Daoy (cell line): ENCODE measurements around the gene OR1E1. TPM values are rescaled to one million over a fixed set of nuclear protein-coding genes. Genes with fewer than 3 reads are reported as not detected.

ENCODE experiments used
- total RNA-seq: library from RNA; depleted of rRNA; stranded (reverse); fragments of >200 nt; shearing (Covaris generic); gene quantifications from 2 replicates; pipeline ENCODE4 v1.2.3, GENCODE V29; 2014; rRNA removed

OR1E1 gene
- total RNA-seq, 1 experiment from 2014 or later = not detected

Other genes with a start within 250 kb of the OR1E1 start
- not detected in 2 replicates for gene OR1A2, start 200.9 kb downstream of the OR1E1 start, total RNA-seq
- not detected in 2 replicates for gene OR1A1, start 190.7 kb downstream of the OR1E1 start, total RNA-seq
- not detected in 2 replicates for gene OR3A1, start 100.0 kb downstream of the OR1E1 start, total RNA-seq
- gene OR3A2, start 12.1 kb downstream of the OR1E1 start, total RNA-seq = not detected in 2 replicates
- 0.23 TPM in 1 of 2 replicates, not detected in the other for gene OR3A3, start 13.0 kb upstream of the OR1E1 start, total RNA-seq
- gene OR1E2, start 35.4 kb upstream of the OR1E1 start, total RNA-seq = not detected in 2 replicates
- not detected in 2 replicates for gene SPATA22, start 73.4 kb upstream of the OR1E1 start, total RNA-seq
- not detected in 2 replicates for gene ASPA, start 77.6 kb upstream of the OR1E1 start, total RNA-seq
- 0.42 and 0.97 TPM in 2 replicates for gene TRPV3, start 159.4 kb upstream of the OR1E1 start, total RNA-seq
- gene TRPV1, start 211.0 kb upstream of the OR1E1 start, total RNA-seq = 1.1 and 3.0 TPM in 2 replicates
- 18.1 and 19.5 TPM in 2 replicates for gene SHPK, start 237.8 kb upstream of the OR1E1 start, total RNA-seq
- 17.3 and 19.1 TPM in 2 replicates for gene CTNS, start 238.3 kb upstream of the OR1E1 start, total RNA-seq